Mesendoderm (in vitro differentiated cells): ENCODE data around the gene KANK4.

Experiments used
- DNase-seq: peaks from one replicate; pipeline ENCODE4 v3.0.0; 2013
- H2AK5ac ChIP-seq: 2 replicates; pipeline ENCODE4 v1.6.1; 2013; ENCODE audit warnings: low read length, inconsistent platforms
- H2BK120ac ChIP-seq: 2 replicates; pipeline ENCODE4 v1.6.1; 2013; ENCODE audit warnings: low read depth, mild to moderate bottlenecking, low read length, moderate library complexity, mixed read lengths
- H2BK15ac ChIP-seq: replicated peaks from 2 replicates; pipeline ENCODE4 v1.6.1; 2013; ENCODE audit warnings: low read depth, mild to moderate bottlenecking, moderate library complexity
- H2BK5ac ChIP-seq: 2 replicates; pipeline ENCODE4 v1.6.1; 2013; ENCODE audit warnings: low read length, inconsistent platforms
- H3K18ac ChIP-seq: 2 replicates; pipeline ENCODE4 v1.6.1; 2013; ENCODE audit warnings: mild to moderate bottlenecking, low read length, mixed read lengths
- H3K23ac ChIP-seq: one replicate; pipeline ENCODE4 v1.6.1; 2013; ENCODE audit warnings: low read length
- H3K27ac ChIP-seq: 2 replicates; pipeline ENCODE4 v1.5.1; 2013; ENCODE audit warnings: low read depth, mild to moderate bottlenecking, inconsistent platforms, low read length, moderate library complexity
- H3K27me3 ChIP-seq: 2 replicates; pipeline ENCODE4 v1.6.1; 2013; ENCODE audit warnings: low read length, control low read depth, mild to moderate bottlenecking, inconsistent platforms; ENCODE audit not compliant: insufficient read depth, poor library complexity
- H3K36me3 ChIP-seq: 2 replicates; pipeline ENCODE4 v1.6.1; 2013; ENCODE audit warnings: low read length, inconsistent platforms; ENCODE audit not compliant: control insufficient read depth, insufficient read depth
- H3K4ac ChIP-seq: one replicate; pipeline ENCODE4 v1.6.1; 2013; ENCODE audit warnings: low read depth, mild to moderate bottlenecking, low read length, moderate library complexity
- H3K4me1 ChIP-seq: 2 replicates; pipeline ENCODE4 v1.6.1; 2013; ENCODE audit warnings: low read depth, low read length, inconsistent platforms; ENCODE audit not compliant: control insufficient read depth
- H3K4me2 ChIP-seq: 2 replicates; pipeline ENCODE4 v1.6.1; 2013; ENCODE audit warnings: low read length
- H3K4me3 ChIP-seq: 2 replicates; pipeline ENCODE4 v1.5.1; 2013; ENCODE audit warnings: mild to moderate bottlenecking, low read length
- H3K56ac ChIP-seq: one replicate; pipeline ENCODE4 v1.6.1; 2013; ENCODE audit warnings: low read length
- H3K79me1 ChIP-seq: 2 replicates; pipeline ENCODE4 v1.6.1; 2013; ENCODE audit warnings: low read length, inconsistent platforms
- H3K79me2 ChIP-seq: 2 replicates; pipeline ENCODE4 v1.6.1; 2013; ENCODE audit warnings: mild to moderate bottlenecking, low read length; ENCODE audit not compliant: control insufficient read depth, insufficient read depth
- H3K9ac ChIP-seq: 2 replicates; pipeline ENCODE4 v1.6.1; 2013; ENCODE audit warnings: low read length, inconsistent platforms
- H4K5ac ChIP-seq: one replicate; pipeline ENCODE4 v1.6.1; 2013; ENCODE audit warnings: low read length
- H4K8ac ChIP-seq: one replicate; pipeline ENCODE4 v1.6.1; 2013; ENCODE audit warnings: low read depth, mild to moderate bottlenecking, control low read depth, low read length, moderate library complexity
- WGBS: extraction: QIAGEN DNeasy Blood & Tissue Kit; methylation state at CpG from one replicate; pipeline ENCODE4 v1.1.7; 2013; ENCODE audit warnings: low lambda C conversion rate, missing lambda C conversion rate; ENCODE audit not compliant: insufficient coverage; ENCODE audit errors: extremely low coverage; 5-methylcytosine and 5-hydroxymethylcytosine counted together

The KANK4 gene

DNA sequence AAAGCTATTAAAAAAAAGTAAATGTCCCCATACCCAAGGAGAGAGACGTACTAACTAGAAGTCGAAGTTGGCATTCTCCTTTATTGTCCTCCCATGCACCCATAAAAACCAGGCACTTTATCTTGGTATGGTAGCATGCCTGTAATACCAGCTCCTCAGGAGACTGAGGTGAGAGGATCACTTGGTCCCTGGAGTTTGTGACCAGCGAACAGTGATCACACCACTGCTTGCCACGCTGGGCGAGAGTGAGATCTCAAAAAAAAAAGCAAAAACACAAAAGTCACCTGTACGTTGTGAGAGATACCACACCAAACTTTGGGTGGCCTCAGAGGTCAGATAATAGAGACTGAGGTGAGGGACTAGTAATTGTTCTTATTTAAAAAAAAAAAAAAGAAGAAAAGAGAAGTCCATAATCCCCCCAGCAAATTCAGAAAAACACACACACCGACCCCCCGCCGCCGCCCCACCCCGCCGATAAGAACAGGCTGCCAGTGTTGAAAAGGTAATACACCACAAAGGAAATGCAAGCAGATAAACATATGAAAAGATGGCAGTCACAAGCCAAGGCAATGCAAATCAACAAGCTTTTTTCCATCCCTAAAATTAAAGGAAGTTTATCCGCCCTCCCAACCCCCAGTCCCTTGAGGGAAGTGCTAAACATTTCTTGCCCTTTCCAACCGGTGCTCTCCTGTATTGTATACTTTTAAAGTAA is 121.0 kb downstream of the KANK4 start:
- Histone ChIP-seq H3K9ac (peak overlapping the region; percentile 71), H2BK120ac (peak overlapping the region; percentile 51), H4K5ac (no peak overlapping the region), H3K79me1 (no peaks in the 10 kb centered on the region), H3K56ac (peak overlapping the region; percentile 79), H3K4me3 (peak overlapping the region; percentile 19), H3K36me3 (peaks cover 3% of the 10 kb centered on the region), H2AK5ac (no peak overlapping the region), H4K8ac (peak overlapping the region; percentile 88), H3K27me3 (no peaks in the 10 kb centered on the region), H3K79me2 (peaks cover 61% of the 10 kb centered on the region), H3K27ac (peak overlapping the region; percentile 93), H3K4me1 (peaks cover 1% of the 10 kb centered on the region), H3K18ac (peak overlapping the region; percentile 84), H3K4ac (peak overlapping the region; percentile 28), H3K23ac (no peak overlapping the region), H2BK15ac (no peak overlapping the region), H3K4me2 (peak overlapping the region; percentile 47), H2BK5ac (peak overlapping the region; percentile 47)
- peak; percentile 88 for DNase-seq
- WGBS: no CpG with 5 or more reads among the region's 14 CpGs

DNA sequence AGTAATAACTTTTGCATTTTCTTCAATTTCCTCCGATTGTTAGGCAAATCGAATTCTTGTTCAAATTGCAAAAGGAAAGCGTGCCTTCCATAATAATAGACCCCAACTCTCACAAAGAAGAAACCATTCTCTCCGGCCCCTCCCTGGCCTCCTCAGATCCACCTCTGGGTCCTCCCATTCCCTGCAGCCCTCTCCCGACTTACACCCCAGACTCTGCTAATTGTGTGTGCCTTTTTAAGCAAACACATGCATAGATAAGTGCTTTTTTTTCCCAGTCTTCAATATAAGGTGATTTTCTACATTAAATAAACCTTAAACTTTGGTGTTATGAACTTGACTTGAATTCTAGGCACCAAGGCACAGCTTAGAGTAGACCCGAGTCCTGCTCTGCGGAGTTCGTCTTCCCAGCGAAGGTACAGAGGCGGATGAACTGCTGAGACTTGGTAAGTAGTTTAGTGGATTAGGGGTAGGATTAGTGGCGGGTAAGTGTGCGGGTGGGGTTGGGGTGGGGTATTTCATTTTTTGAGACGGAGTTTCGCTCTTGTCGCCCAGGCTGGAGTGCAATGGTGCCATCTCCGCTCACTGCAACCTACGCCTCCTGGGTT is 123.0 kb downstream of the KANK4 start:
- Histone ChIP-seq H4K5ac (no peak overlapping the region), H2AK5ac (no peak overlapping the region), H3K4ac (peak overlapping the region; percentile 74), H2BK15ac (no peak overlapping the region), H2BK5ac (peak overlapping the region; percentile 57), H3K27ac (peak overlapping the region; percentile 79), H4K8ac (no peak overlapping the region), H3K79me2 (peaks cover 49% of the 10 kb centered on the region), H2BK120ac (no peak overlapping the region), H3K9ac (peak overlapping the region; percentile 100), H3K4me1 (peaks cover 1% of the 10 kb centered on the region), H3K4me2 (peak overlapping the region; percentile 21), H3K18ac (peak overlapping the region; percentile 98), H3K36me3 (peaks cover 3% of the 10 kb centered on the region), H3K79me1 (no peaks in the 10 kb centered on the region), H3K23ac (no peak overlapping the region), H3K56ac (peak overlapping the region; percentile 80), H3K4me3 (peak overlapping the region; percentile 58), H3K27me3 (no peaks in the 10 kb centered on the region)
- peak; percentile 53 for DNase-seq
- WGBS: no CpG with 5 or more reads among the region's 17 CpGs

DNA sequence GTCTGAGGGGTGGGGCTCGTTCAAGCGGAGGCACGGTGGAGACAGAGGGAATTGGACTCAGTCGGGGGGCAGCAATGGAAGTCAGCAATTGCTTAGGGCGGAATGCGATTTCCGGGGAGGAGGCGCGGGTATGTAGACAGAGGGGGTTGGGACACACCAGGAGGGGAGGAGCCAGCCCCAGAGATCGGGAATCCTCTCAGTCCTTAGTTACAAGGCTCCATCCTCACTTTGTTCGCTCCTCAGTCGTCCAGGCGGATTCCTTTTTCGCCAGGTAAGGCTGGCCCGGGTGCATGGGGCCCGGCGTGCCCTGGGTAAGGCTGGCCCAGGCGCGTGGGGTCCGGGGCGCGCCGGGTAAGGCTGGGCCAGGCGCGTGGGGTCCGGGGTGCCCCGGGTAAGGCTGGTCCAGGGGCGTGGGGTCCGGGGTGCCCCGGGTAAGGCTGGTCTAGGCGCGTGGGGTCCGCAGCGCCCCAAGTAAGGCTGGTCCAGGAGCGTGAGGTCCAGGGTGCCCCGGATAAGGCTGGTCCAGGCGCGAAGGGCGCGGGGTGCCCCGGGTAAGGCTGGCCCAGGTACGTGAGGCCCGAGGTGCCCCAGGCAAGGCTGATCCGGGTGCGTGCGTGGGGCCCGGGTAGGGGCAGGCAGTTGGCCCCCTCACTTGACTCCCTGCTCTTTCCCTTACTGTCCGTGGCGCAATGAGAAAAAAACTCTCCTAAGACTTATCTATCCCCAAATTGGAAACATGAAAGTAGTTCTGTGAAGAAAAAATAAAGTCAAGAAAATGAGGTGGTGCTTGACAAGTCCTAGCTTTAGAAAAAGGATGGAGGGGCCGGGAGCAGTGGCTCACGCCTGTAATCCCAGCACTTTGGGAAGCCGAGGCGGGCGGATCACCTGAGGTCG is 124.3 kb downstream of the KANK4 start, which contains the start of gene L1TD1:
L1TD1 (plus strand) TSS at position 199 of the 894 bp plus-strand sequence. CDS start 11,780 bp downstream, outside the sequence.
- H3K27me3 ChIP-seq: no peaks in the 10 kb centered on the region
- peaks cover 1% of the 10 kb centered on the region for H3K4me1 ChIP-seq
- H3K9ac ChIP-seq: peak within 1 kb of the TSS; percentile 100
- H2BK120ac ChIP-seq: peak within 1 kb of the TSS; percentile 63
- H4K8ac ChIP-seq: peak within 1 kb of the TSS; percentile 93
- H3K18ac ChIP-seq: peak within 1 kb of the TSS; percentile 98
- peak within 1 kb of the TSS; percentile 97 for H3K23ac ChIP-seq
- peak; percentile 98 for DNase-seq
- peaks cover 3% of the 10 kb centered on the region for H3K36me3 ChIP-seq
- H3K4me2 ChIP-seq: peak within 1 kb of the TSS; percentile 57
- H3K4me3 ChIP-seq: peak within 1 kb of the TSS; percentile 96
- no CpG with 5 or more reads among the region's 55 CpGs for whole genome bisulfite sequencing
- H3K4ac ChIP-seq: peak within 1 kb of the TSS; percentile 98
- H2BK15ac ChIP-seq: no peak within 1 kb of the TSS
- peak within 1 kb of the TSS; percentile 89 for H4K5ac ChIP-seq
- peak within 1 kb of the TSS; percentile 87 for H2AK5ac ChIP-seq
- H3K79me2 ChIP-seq: peaks cover 41% of the 10 kb centered on the region
- H3K27ac ChIP-seq: peak within 1 kb of the TSS; percentile 96
- no peaks in the 10 kb centered on the region for H3K79me1 ChIP-seq
- H2BK5ac ChIP-seq: peak within 1 kb of the TSS; percentile 99
- peak within 1 kb of the TSS; percentile 100 for H3K56ac ChIP-seq

DNA sequence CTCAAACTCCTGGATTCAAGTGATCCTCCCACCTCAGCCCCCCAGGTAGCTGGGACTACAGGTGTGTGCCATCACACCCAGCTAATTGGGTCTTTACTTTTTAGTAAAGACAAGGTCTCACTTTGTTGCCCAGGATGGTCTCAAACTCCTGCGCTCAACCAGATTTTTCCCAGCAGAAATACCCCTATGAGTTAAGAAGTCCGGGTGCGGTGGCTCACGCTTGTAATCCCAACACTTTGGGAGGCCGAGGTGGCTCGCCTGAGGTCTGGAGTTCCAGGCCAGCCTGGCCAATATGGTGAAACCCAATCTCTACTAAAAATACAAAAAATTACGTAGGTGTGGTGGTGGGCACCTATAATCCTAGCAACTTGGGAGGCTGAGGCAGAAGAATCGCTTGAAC is 131.1 kb downstream of the KANK4 start:
- no peak overlapping the region for H3K18ac ChIP-seq
- H3K23ac ChIP-seq: no peak overlapping the region
- no CpG with 5 or more reads among the region's 8 CpGs for WGBS
- H3K36me3 ChIP-seq: no peaks in the 10 kb centered on the region
- no peak overlapping the region for H3K4me2 ChIP-seq
- H3K79me2 ChIP-seq: no peaks in the 10 kb centered on the region
- H2BK15ac ChIP-seq: no peak overlapping the region
- H4K8ac ChIP-seq: no peak overlapping the region
- no peaks in the 10 kb centered on the region for H3K79me1 ChIP-seq
- H3K9ac ChIP-seq: no peak overlapping the region
- no peak overlapping the region for H3K4me3 ChIP-seq
- H3K4me1 ChIP-seq: peaks cover 1% of the 10 kb centered on the region
- no peak for DNase-seq
- no peak overlapping the region for H4K5ac ChIP-seq
- H3K4ac ChIP-seq: no peak overlapping the region
- no peak overlapping the region for H2AK5ac ChIP-seq
- no peak overlapping the region for H2BK120ac ChIP-seq
- no peak overlapping the region for H3K27ac ChIP-seq
- H3K27me3 ChIP-seq: no peaks in the 10 kb centered on the region
- no peak overlapping the region for H3K56ac ChIP-seq
- no peak overlapping the region for H2BK5ac ChIP-seq

DNA sequence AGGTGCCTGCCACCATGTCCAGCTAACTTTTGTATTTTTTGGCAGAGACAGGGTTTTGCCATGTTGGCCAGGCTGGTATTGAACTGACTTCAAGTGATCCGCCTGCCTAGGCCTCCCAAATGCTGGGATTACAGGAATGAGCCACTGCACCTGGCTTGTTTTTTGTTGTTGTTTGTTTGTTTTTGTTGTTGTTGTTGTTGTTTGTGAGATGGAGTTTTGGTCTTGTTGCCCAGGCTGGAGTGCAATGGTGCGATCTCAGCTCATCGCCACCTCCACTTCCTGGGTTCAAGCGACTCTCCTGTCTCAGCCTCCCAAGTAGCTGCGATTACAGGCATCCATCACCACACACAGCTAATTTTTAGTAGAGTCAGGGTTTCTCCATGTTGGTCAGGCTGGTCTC is 131.7 kb downstream of the KANK4 start:
- Histone ChIP-seq H3K9ac (no peak overlapping the region), H3K4me1 (peaks cover 2% of the 10 kb centered on the region), H3K18ac (no peak overlapping the region), H3K36me3 (no peaks in the 10 kb centered on the region), H4K8ac (no peak overlapping the region), H3K27ac (no peak overlapping the region), H2BK120ac (no peak overlapping the region), H3K79me1 (no peaks in the 10 kb centered on the region), H3K4me3 (no peak overlapping the region), H4K5ac (no peak overlapping the region), H3K23ac (no peak overlapping the region), H3K4me2 (no peak overlapping the region), H2BK15ac (no peak overlapping the region), H2AK5ac (no peak overlapping the region), H3K56ac (no peak overlapping the region), H3K4ac (no peak overlapping the region), H3K27me3 (no peaks in the 10 kb centered on the region), H2BK5ac (no peak overlapping the region), H3K79me2 (no peaks in the 10 kb centered on the region)
- no peak for DNase-seq
- WGBS: no CpG with 5 or more reads among the region's 5 CpGs
